Measurements from ENCODE around the gene AP1AR. TPM values are rescaled to one million over a fixed set of nuclear protein-coding genes. Genes with fewer than 3 reads are reported as not detected.

The AP1AR gene
- total RNA-seq, 4 donors from 2014 or later, result 16.8 to 20.1 (median 19.6) TPM

DNA sequence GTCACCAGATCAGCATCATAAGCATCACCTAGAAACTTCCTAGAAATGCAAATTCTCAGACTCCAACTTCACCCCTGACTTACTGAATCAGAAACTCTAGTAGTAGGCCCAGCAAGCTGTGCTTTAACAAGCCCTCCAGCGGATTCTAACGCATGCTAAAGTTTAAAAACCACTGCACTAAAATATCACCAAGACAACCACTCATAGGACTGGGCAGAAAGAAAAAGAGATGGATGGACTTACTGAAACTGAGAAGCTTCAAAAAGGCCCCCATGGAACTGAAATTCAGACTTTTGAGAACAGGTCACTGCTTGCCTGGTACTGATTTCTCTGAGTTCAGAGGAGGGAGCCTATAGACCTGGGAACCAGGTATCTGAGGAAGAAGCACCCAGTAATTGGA, 46.3 kb upstream of the AP1AR start:
- no peak for DNase-seq (ENCODE audit: low spot score in 2 of 2)
- WGBS, 2 donors, result 86 to 94% methylated on average over 2 of the region's 2 CpGs
- no peak for TF ChIP-seq POLR2A (IDR thresholded peaks at IDR 0.05)
- TF ChIP-seq EP300 (IDR thresholded peaks at IDR 0.05), result no peak
- TF ChIP-seq, protein P1, sequence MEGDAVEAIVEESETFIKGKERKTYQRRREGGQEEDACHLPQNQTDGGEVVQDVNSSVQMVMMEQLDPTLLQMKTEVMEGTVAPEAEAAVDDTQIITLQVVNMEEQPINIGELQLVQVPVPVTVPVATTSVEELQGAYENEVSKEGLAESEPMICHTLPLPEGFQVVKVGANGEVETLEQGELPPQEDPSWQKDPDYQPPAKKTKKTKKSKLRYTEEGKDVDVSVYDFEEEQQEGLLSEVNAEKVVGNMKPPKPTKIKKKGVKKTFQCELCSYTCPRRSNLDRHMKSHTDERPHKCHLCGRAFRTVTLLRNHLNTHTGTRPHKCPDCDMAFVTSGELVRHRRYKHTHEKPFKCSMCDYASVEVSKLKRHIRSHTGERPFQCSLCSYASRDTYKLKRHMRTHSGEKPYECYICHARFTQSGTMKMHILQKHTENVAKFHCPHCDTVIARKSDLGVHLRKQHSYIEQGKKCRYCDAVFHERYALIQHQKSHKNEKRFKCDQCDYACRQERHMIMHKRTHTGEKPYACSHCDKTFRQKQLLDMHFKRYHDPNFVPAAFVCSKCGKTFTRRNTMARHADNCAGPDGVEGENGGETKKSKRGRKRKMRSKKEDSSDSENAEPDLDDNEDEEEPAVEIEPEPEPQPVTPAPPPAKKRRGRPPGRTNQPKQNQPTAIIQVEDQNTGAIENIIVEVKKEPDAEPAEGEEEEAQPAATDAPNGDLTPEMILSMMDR (IDR thresholded peaks at IDR 0.05), result no peak
- H3K27me3 ChIP-seq, result no peaks in the 10 kb centered on the region
- no peak overlapping the region for H3K27ac ChIP-seq
- H3K4me1 ChIP-seq, result no peaks in the 10 kb centered on the region
- H3K9me3 ChIP-seq, result no peaks in the 10 kb centered on the region
- no peak overlapping the region for H3K4me3 ChIP-seq
- no peaks in the 10 kb centered on the region for H3K36me3 ChIP-seq

DNA sequence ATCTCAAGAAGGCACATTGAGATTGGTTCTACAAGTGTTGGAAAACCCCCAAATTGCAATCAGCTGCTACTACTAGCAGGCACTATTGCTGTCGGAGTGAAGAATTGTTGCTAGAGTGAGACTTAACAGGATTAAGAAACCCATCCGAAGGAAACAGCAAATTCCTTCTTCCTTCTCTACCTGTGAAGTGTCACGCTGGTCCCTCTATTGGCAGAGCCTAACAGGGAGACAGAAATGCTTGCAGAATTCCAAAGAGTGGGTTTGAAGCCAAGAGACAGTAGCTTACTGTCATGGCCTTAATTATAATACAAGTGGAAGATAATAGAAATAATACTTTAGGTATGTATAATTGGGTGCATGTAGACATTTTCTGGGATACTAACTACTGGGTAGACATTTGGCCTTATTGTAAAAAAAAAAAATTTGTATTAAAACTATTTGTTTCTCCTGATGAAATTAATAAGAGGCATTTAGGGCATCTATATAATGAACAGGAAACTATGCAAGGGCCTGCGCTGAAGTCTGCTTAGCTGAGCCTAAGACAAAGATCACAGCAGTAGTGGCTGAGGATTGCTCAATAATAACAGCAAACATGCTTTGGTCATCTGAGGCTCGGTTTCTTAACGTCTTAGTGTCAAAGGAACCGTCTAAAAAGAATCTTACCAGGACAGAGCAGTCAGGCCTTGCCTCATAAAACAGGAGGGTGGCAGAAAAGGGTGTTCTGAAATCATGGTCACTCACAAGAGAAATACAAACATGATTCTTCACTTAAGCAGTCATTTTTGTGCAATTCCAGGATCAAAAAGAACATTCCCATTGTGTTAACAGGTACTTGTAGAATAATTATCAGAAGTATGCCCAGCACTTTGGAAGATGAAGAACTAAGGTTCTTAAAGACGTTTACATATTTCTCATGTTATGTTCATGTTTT, 45.6 kb upstream of the AP1AR start:
- no peaks in the 10 kb centered on the region for H3K36me3 ChIP-seq
- TF ChIP-seq EP300 (IDR thresholded peaks at IDR 0.05) (no peak), POLR2A (IDR thresholded peaks at IDR 0.05) (no peak)
- TF ChIP-seq, protein P1 (IDR thresholded peaks at IDR 0.05), result no peak
- 73 to 74% methylated on average over 8 of the region's 8 CpGs for whole genome bisulfite sequencing, 2 donors
- no peaks in the 10 kb centered on the region for H3K27me3 ChIP-seq
- no peak for DNase-seq (ENCODE audit: low spot score in 2 of 2)
- no peaks in the 10 kb centered on the region for H3K9me3 ChIP-seq
- no peak overlapping the region for H3K4me3 ChIP-seq
- no peaks in the 10 kb centered on the region for H3K4me1 ChIP-seq
- no peak overlapping the region for H3K27ac ChIP-seq

DNA sequence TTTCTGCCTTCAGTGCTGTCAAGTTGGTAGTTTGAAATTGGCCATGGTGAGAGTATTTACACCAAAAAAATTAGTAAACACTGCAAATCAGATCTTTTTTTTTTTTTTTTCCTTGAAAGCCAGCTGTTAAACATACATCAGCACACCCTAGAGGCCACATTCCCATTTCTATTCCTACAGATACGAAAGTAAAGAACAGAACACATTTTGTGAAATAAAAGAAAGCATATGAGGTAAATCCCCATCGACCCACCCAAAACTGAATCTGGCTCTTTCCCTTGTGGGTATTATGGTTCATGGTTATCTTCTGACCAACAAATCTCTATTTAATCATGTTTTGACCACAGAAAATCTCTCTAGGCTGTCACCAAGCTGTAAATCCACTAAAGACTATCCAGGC, 41.8 kb upstream of the AP1AR start:
- Histone ChIP-seq H3K27ac (no peak overlapping the region), H3K4me3 (no peak overlapping the region), H3K4me1 (no peaks in the 10 kb centered on the region), H3K27me3 (no peaks in the 10 kb centered on the region), H3K9me3 (peaks cover 0 to 2% (median 0%) of the 10 kb centered on the region in 4 donors), H3K36me3 (no peaks in the 10 kb centered on the region)
- 36 to 48% methylated on average over 2 of the region's 2 CpGs for WGBS, 2 donors
- DNase-seq (ENCODE audit: low spot score in 2 of 2), result no peak
- TF ChIP-seq, protein P1 (IDR thresholded peaks at IDR 0.05), result no peak
- no peak for TF ChIP-seq POLR2A (IDR thresholded peaks at IDR 0.05)
- no peak for TF ChIP-seq EP300 (IDR thresholded peaks at IDR 0.05)

DNA sequence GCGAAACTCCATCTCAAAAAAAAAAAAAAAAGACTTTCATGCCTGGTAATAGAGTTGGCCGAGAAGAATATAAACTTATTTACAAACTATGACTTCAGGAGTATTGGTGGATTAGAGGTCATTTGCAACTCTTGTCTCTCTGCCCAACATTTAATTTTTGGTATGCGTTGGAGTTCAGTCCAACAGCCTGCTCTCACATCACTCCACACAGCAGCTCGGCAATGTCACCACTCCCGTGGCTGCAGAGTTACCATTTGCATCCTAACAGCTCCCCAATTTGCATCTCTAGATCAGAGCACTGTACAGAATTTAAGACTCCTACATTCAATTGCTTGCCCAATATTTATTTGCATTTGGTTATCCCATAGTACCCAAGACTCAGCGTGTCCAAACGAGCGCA, 40.9 kb upstream of the AP1AR start:
- Histone ChIP-seq H3K4me3 (no peak overlapping the region), H3K27ac (no peak overlapping the region), H3K36me3 (no peaks in the 10 kb centered on the region), H3K9me3 (peaks cover 0 to 2% (median 0%) of the 10 kb centered on the region in 4 donors), H3K4me1 (no peaks in the 10 kb centered on the region), H3K27me3 (no peaks in the 10 kb centered on the region)
- DNase-seq (ENCODE audit: low spot score in 2 of 2), result no peak
- TF ChIP-seq POLR2A (IDR thresholded peaks at IDR 0.05), result no peak
- TF ChIP-seq, protein P1 (IDR thresholded peaks at IDR 0.05), result no peak
- no peak for TF ChIP-seq EP300 (IDR thresholded peaks at IDR 0.05)
- 89 to 92% methylated on average over 8 of the region's 8 CpGs for WGBS, 2 donors

DNA sequence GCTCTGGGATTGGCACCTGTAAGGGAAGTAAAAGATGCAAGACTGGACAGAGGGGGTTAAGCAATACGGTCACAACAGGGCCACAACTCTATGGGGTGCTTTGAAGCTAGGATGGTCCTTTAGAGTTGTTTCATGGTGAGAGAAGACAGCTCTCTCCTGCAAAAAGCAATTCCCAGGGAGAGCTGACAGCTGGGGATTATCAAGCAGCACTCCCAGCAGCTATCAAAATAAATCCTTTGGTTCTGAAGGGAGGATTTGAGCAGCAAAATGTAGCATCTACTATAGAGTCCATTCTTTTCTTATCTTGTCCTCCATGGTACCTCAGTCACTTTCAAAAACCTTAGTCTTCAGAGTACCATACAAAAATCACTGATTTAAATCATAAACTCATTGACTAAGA, 35.1 kb upstream of the AP1AR start:
- 56 to 74% methylated on average over 1 of the region's 1 CpG for WGBS, 2 donors
- no peak overlapping the region for H3K27ac ChIP-seq
- no peaks in the 10 kb centered on the region for H3K27me3 ChIP-seq
- no peak for DNase-seq (ENCODE audit: low spot score in 2 of 2)
- peaks cover 0 to 2% (median 0%) of the 10 kb centered on the region in 4 donors for H3K9me3 ChIP-seq
- H3K36me3 ChIP-seq, result no peaks in the 10 kb centered on the region
- TF ChIP-seq, protein P1 (IDR thresholded peaks at IDR 0.05), result no peak
- no peak for TF ChIP-seq POLR2A (IDR thresholded peaks at IDR 0.05)
- no peak for TF ChIP-seq EP300 (IDR thresholded peaks at IDR 0.05)
- H3K4me3 ChIP-seq, result no peak overlapping the region
- no peaks in the 10 kb centered on the region for H3K4me1 ChIP-seq

Data from tibial nerve (tissue), 4 donors.